Lower leg skin (tissue), 3 donors: Measurements from ENCODE around the gene AFF1.

Experiments used
- CTCF ChIP-seq, 3 donors: fragments of 450-650 bp; IDR thresholded peaks; one replicate each; pipeline ENCODE4 v1.5.1; 2016; ENCODE audit warnings: antibody characterized with exemption in 3 of 3, mild to moderate bottlenecking in 3 of 3, moderate library complexity in 2 of 3
- POLR2A ChIP-seq, 2 donors: fragments of 450-650 bp; IDR thresholded peaks; one replicate each; pipeline ENCODE4 v1.6.1; 2016 to 2017; ENCODE audit warnings: antibody characterized with exemption in 2 of 2, mild to moderate bottlenecking in 1 of 2, moderate library complexity in 1 of 2

- TF ChIP-seq CTCF (IDR thresholded peaks at IDR 0.05) (no peak), POLR2A (IDR thresholded peaks at IDR 0.05) (no peak)
Observed at GRCh38 chr4:87166296-87166854, 231.6 kb downstream of the AFF1 start.
